ENCODE data around the gene PDE3B.

GRCh38 chr11:14741195-14741594, 97.6 kb downstream of the PDE3B start:
- TF ChIP-seq CTCF (IDR thresholded peaks at IDR 0.05) (no peak), POLR2A (IDR thresholded peaks at IDR 0.05) (no peak)

All from heart left ventricle (tissue), 13 donors.